HepG2 (cell line): ENCODE results near the gene PPCS. TPM values are rescaled to one million over a fixed set of nuclear protein-coding genes. Genes with fewer than 3 reads are reported as not detected.

Experiments
- CENPT ChIP-seq: sonication (generic); formaldehyde crosslinking; IDR thresholded peaks from 2 replicates; pipeline ENCODE4 v1.8.0; 2022; ENCODE audit warnings: low read depth, mild to moderate bottlenecking, moderate library complexity, missing genetic modification reagents
- FIP1L1 ChIP-seq: fragments of 200-400 bp; formaldehyde crosslinking; IDR thresholded peaks from 2 replicates; pipeline ENCODE4 v1.6.1; 2018; ENCODE audit warnings: low read depth, mild to moderate bottlenecking, low read length, moderate library complexity, borderline replicate concordance; ENCODE audit not compliant: insufficient read depth
- GABPA ChIP-seq, 2 experiments: IDR thresholded peaks; 2 replicates each; pipeline ENCODE4 v1.6.1; 2011 to 2016; ENCODE audit warnings: low read depth in 2 of 2, low read length in 1 of 2, missing biosample characterization in 1 of 2, missing genetic modification characterization in 1 of 2
- HOXA3 ChIP-seq: sonication (generic); formaldehyde crosslinking; IDR thresholded peaks from 2 replicates; pipeline ENCODE4 v1.5.0; 2020; ENCODE audit warnings: missing genetic modification reagents
- KLF9 ChIP-seq: IDR thresholded peaks from 2 replicates; pipeline ENCODE4 v1.6.1; 2016; ENCODE audit warnings: low read depth
- MATR3 ChIP-seq: sonication (generic); formaldehyde crosslinking; IDR thresholded peaks from 2 replicates; pipeline ENCODE4 v1.4.0; 2020; ENCODE audit warnings: missing genetic modification reagents
- NFATC3 ChIP-seq: sonication (generic); formaldehyde crosslinking; IDR thresholded peaks from 2 replicates; pipeline ENCODE4 v1.5.1; 2020; ENCODE audit warnings: mild to moderate bottlenecking, missing genetic modification reagents
- SIN3B ChIP-seq: fragments of 150-350 bp; IDR thresholded peaks from 2 replicates; pipeline ENCODE4 v1.6.1; 2014; ENCODE audit warnings: low read length
- TCF12 ChIP-seq, 2 experiments: fragments of 450-650 bp in 1 of 2; sonication (generic) in 1 of 2; formaldehyde crosslinking in 1 of 2; IDR thresholded peaks; 2 replicates each; pipeline versions ENCODE4 v1.6.1 to v1.8.0; 2017 to 2022; ENCODE audit warnings: antibody characterized with exemption in 1 of 2, mild to moderate bottlenecking in 1 of 2, missing genetic modification reagents in 1 of 2, moderate library complexity in 1 of 2
- U2AF2 ChIP-seq: fragments of 200-400 bp; formaldehyde crosslinking; IDR thresholded peaks from 2 replicates; pipeline ENCODE4 v1.6.1; 2017; ENCODE audit warnings: low read depth, mild to moderate bottlenecking, low read length
- ZBTB20 ChIP-seq: sonication (generic); formaldehyde crosslinking; IDR thresholded peaks from 2 replicates; pipeline ENCODE4 v1.8.1; 2023; ENCODE audit warnings: missing genetic modification reagents, low read depth, mild to moderate bottlenecking, borderline replicate concordance
- ZFYVE20 ChIP-seq: sonication (generic); formaldehyde crosslinking; IDR thresholded peaks from 2 replicates; pipeline ENCODE4 v1.8.0; 2023; ENCODE audit warnings: low read depth, mild to moderate bottlenecking, moderate library complexity, missing genetic modification reagents, borderline replicate concordance
- ZNF121 ChIP-seq: sonication (generic); formaldehyde crosslinking; IDR thresholded peaks from 2 replicates; pipeline ENCODE4 v1.5.0; 2020; ENCODE audit warnings: mild to moderate bottlenecking, missing genetic modification reagents
- ZNF138 ChIP-seq: sonication (generic); formaldehyde crosslinking; IDR thresholded peaks from 2 replicates; pipeline ENCODE4 v1.5.0; 2020; ENCODE audit warnings: mild to moderate bottlenecking, low read depth, missing genetic modification reagents
- ZNF703 ChIP-seq: sonication (generic); formaldehyde crosslinking; IDR thresholded peaks from 2 replicates; pipeline ENCODE4 v1.5.1; 2020; ENCODE audit warnings: missing genetic modification reagents, mild to moderate bottlenecking, moderate library complexity, borderline replicate concordance
- polyA plus RNA-seq, 8 experiments: library from polyadenylated mRNA; depleted of rRNA in 3 of 8; stranded (reverse) in 7 of 8; unstranded in 1 of 8; fragments of >200 nt; fragmentation: Illumina TruSeq in 4 of 8; extraction: Trizol in 4 of 8; gene quantifications; 2 replicates each; pipeline versions ENCODE4 v1.2.1 to v1.2.3, GENCODE V29; 2011 to 2016; ENCODE audit warnings: low read depth in 4 of 8, missing spikeins in 1 of 8, mixed read lengths in 1 of 8; ENCODE audit not compliant: insufficient read depth in 1 of 8
- total RNA-seq, 5 experiments: library from RNA; depleted of rRNA; stranded (reverse); fragments of >200 nt; fragmentation: Illumina TruSeq; extraction: Trizol; gene quantifications; 2 replicates each; pipeline ENCODE4 v1.2.3, GENCODE V29; 2016; ENCODE audit warnings: low read depth in 1 of 5
- TF ChIP-seq, protein P1 (sequence below): sonication (generic); formaldehyde crosslinking; conservative IDR thresholded peaks from 2 replicates; pipeline ENCODE4 v1.4.0; 2020; ENCODE audit warnings: missing genetic modification reagents
- TF ChIP-seq, protein P2 (sequence below): IDR thresholded peaks from 2 replicates; pipeline ENCODE4 v1.6.1; 2016; ENCODE audit warnings: missing compliant biosample characterization, missing genetic modification reagents, borderline replicate concordance
- TF ChIP-seq, protein P3 (sequence below): sonication (generic); formaldehyde crosslinking; IDR thresholded peaks from 2 replicates; pipeline ENCODE4 v1.4.0; 2020; ENCODE audit warnings: missing genetic modification reagents, mild to moderate bottlenecking, borderline replicate concordance
- TF ChIP-seq, protein P4 (sequence below): sonication (generic); formaldehyde crosslinking; IDR thresholded peaks from 2 replicates; pipeline ENCODE4; 2020; ENCODE audit warnings: missing genetic modification reagents, mild to moderate bottlenecking, borderline replicate concordance

The PPCS gene
- total and polyA plus RNA-seq, 2 of the 13 experiments (the other 11 are each of a cell fraction or from before 2014, with no cell fraction given): 13.4 to 38.9 TPM

DNA sequence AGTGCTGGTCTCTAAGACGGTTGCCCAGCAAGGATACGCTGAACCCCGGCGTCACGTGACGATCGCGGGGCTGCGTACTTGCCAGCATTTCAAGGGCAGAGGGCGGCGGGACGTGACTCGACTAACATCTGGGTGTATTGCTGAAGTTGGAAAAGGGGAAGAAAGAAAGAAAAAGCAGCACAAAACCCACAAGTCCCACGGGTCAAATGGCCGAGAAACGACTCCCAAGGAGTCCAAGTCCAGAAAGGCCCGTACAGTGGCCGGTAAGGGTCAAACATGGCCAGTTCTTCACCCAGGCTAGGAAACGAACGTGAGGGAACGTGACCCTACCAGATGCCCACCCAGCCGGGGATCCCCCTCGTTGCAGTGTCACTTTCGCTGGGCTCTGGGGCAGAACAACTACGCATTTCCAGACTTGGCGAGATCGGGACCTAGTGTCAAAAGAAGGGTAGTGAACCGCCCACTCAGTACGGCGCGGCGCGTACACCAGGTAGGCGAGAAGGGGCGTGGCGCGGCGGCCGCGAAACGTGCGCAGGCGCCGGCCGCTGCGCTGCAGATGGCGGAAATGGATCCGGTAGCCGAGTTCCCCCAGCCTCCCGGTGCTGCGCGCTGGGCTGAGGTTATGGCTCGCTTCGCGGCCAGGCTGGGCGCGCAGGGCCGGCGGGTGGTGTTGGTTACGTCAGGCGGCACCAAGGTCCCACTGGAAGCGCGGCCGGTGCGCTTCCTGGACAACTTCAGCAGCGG, at the start of gene PPCS, which contains the start of gene ZMYND12 (continued):
- TF ChIP-seq, protein P1, sequence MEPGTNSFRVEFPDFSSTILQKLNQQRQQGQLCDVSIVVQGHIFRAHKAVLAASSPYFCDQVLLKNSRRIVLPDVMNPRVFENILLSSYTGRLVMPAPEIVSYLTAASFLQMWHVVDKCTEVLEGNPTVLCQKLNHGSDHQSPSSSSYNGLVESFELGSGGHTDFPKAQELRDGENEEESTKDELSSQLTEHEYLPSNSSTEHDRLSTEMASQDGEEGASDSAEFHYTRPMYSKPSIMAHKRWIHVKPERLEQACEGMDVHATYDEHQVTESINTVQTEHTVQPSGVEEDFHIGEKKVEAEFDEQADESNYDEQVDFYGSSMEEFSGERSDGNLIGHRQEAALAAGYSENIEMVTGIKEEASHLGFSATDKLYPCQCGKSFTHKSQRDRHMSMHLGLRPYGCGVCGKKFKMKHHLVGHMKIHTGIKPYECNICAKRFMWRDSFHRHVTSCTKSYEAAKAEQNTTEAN (CRISPR knock-in tag): 0 out of 2 replicates have a peak, but pooled peaks have one; percentile 44
- TF ChIP-seq, protein P2, sequence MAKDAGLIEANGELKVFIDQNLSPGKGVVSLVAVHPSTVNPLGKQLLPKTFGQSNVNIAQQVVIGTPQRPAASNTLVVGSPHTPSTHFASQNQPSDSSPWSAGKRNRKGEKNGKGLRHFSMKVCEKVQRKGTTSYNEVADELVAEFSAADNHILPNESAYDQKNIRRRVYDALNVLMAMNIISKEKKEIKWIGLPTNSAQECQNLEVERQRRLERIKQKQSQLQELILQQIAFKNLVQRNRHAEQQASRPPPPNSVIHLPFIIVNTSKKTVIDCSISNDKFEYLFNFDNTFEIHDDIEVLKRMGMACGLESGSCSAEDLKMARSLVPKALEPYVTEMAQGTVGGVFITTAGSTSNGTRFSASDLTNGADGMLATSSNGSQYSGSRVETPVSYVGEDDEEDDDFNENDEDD (CRISPR knock-in tag): peak; percentile 34; the same call in 1 of the 2 replicates
- TF ChIP-seq SIN3B (no peak), MATR3 (CRISPR knock-in tag) (no peak), HOXA3 (CRISPR knock-in tag) (peak; percentile 56; the same call in 1 of the 2 replicates), ZNF703 (CRISPR knock-in tag) (peak; percentile 24; the same call in 1 of the 2 replicates), ZBTB20 (CRISPR knock-in tag) (peak; percentile 29; the same call in 1 of the 2 replicates), FIP1L1 (no peak; the same call in 1 of the 2 replicates), ZNF138 (CRISPR knock-in tag) (no peak; the same call in 1 of the 2 replicates), GABPA (IDR thresholded peaks at IDR 0.05; ENCODE audit: low read depth, low read length) (no peak; the same call in 1 of the 2 replicates), GABPA (CRISPR knock-in tag; IDR thresholded peaks at IDR 0.05; ENCODE audit: low read depth) (0 out of 2 replicates have a peak, but pooled peaks have one; percentile 22), NFATC3 (CRISPR knock-in tag) (no peak), ZFYVE20 (no peak), TCF12 (IDR thresholded peaks at IDR 0.05) (no peak), TCF12 (CRISPR knock-in tag; IDR thresholded peaks at IDR 0.05) (no peak; the same call in 1 of the 2 replicates), CENPT (CRISPR knock-in tag) (no peak; the same call in 1 of the 2 replicates), ZNF121 (CRISPR knock-in tag) (no peak), KLF9 (CRISPR knock-in tag) (peak; percentile 82; the same call in 1 of the 2 replicates), U2AF2 (0 out of 2 replicates have a peak, but pooled peaks have one; percentile 77)
- TF ChIP-seq, protein P3, sequence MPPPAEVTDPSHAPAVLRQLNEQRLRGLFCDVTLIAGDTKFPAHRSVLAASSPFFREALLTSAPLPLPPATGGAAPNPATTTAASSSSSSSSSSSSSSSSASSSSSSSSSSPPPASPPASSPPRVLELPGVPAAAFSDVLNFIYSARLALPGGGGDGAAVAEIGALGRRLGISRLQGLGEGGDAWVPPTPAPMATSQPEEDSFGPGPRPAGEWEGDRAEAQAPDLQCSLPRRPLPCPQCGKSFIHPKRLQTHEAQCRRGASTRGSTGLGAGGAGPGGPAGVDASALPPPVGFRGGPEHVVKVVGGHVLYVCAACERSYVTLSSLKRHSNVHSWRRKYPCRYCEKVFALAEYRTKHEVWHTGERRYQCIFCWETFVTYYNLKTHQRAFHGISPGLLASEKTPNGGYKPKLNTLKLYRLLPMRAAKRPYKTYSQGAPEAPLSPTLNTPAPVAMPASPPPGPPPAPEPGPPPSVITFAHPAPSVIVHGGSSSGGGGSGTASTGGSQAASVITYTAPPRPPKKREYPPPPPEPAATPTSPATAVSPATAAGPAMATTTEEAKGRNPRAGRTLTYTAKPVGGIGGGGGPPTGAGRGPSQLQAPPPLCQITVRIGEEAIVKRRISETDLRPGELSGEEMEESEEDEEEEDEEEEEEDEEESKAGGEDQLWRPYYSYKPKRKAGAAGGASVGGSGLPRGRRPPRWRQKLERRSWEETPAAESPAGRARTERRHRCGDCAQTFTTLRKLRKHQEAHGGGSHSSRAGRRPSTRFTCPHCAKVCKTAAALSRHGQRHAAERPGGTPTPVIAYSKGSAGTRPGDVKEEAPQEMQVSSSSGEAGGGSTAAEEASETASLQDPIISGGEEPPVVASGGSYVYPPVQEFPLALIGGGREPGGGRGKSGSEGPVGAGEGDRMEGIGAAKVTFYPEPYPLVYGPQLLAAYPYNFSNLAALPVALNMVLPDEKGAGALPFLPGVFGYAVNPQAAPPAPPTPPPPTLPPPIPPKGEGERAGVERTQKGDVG: peak; percentile 86; the same call in 1 of the 2 replicates
- TF ChIP-seq, protein P4, sequence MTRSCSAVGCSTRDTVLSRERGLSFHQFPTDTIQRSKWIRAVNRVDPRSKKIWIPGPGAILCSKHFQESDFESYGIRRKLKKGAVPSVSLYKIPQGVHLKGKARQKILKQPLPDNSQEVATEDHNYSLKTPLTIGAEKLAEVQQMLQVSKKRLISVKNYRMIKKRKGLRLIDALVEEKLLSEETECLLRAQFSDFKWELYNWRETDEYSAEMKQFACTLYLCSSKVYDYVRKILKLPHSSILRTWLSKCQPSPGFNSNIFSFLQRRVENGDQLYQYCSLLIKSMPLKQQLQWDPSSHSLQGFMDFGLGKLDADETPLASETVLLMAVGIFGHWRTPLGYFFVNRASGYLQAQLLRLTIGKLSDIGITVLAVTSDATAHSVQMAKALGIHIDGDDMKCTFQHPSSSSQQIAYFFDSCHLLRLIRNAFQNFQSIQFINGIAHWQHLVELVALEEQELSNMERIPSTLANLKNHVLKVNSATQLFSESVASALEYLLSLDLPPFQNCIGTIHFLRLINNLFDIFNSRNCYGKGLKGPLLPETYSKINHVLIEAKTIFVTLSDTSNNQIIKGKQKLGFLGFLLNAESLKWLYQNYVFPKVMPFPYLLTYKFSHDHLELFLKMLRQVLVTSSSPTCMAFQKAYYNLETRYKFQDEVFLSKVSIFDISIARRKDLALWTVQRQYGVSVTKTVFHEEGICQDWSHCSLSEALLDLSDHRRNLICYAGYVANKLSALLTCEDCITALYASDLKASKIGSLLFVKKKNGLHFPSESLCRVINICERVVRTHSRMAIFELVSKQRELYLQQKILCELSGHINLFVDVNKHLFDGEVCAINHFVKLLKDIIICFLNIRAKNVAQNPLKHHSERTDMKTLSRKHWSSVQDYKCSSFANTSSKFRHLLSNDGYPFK: peak; percentile 64
